ENCODE results near the gene ACTMAP. TPM values are rescaled to one million over a fixed set of nuclear protein-coding genes. Genes with fewer than 3 reads are reported as not detected.

ACTMAP gene
- total and polyA plus RNA-seq, 2 of the 13 experiments (the other 11 are each of a cell fraction or from before 2014, with no cell fraction given), result 2.2 to 7.9 TPM

GRCh38 chr19:40741527-40742390 lies 8.5 kb downstream of the ACTMAP start:
- no peak for ATAC-seq
- Histone ChIP-seq H3K79me2 (ENCODE audit: insufficient read depth, low read length) (no peaks in the 10 kb centered on the region), H3K4me1 (ENCODE audit: insufficient read depth, low read length) (peaks cover 23% of the 10 kb centered on the region), H3K9ac (ENCODE audit: insufficient read depth, low read depth, low read length) (no peak overlapping the region), H3K4me3 (replicated peaks in 1 of 3; ENCODE audit: insufficient read depth in 1 of 3, low read depth in 2 of 3, low read length in 3 of 3) (no peak overlapping the region), H3K27me3 (ENCODE audit: control insufficient read depth in 1 of 2, insufficient read depth in 2 of 2, low read length in 2 of 2) (no peaks in the 10 kb centered on the region), H3K9me3 (ENCODE audit: low read length) (no peaks in the 10 kb centered on the region), H4K20me1 (ENCODE audit: insufficient read depth, low read length) (no peaks in the 10 kb centered on the region), H3K27ac (ENCODE audit: extremely low read length, insufficient read depth, low read length) (no peak overlapping the region), H2AFZ (ENCODE audit: low read length) (no peak overlapping the region), H3K36me3 (replicated peaks in 1 of 2; ENCODE audit: control insufficient read depth in 1 of 2, insufficient read depth in 2 of 2, low read length in 2 of 2) (peaks cover 8 to 26% of the 10 kb centered on the region in 2 experiments), H3K4me2 (ENCODE audit: low read depth, low read length) (no peak overlapping the region)
- ChIA-PET POLR2A (interaction anchor here (0.6 to 2.3 kb wide), 6 partner anchors 8 to 53 kb away, joined by 3 to 8 read pairs (median 3); partner anchors contain the start of genes ACTMAP, COQ8B, ITPKC and RAB4B), CTCF (ENCODE audit: low intra/inter-chr PET ratio, low total read pairs) (no interaction called here)
- DNase-seq (ENCODE audit: low spot score), result no peak
- intact Hi-C loops (cut with micrococcal nuclease; ENCODE audit: unreplicated experiment) (no loop called here), in situ Hi-C loops (cut with HindIII; ENCODE audit: extremely low pct_ligation_motif_present, low pct_unique_long_range_greater_than_20kb) (no loop called here)
- 97% methylated on average over 3 of the region's 10 CpGs for WGBS (ENCODE audit: low lambda C conversion rate)
- peak; percentile 65 for TF ChIP-seq ZNF629 (CRISPR knock-in tag; conservative IDR thresholded peaks at IDR 0.05)
- TF ChIP-seq POLR2G (IDR thresholded peaks at IDR 0.05; ENCODE audit: low read depth, low read length), result 0 out of 2 replicates have a peak, but pooled peaks have one; percentile 5
- TF ChIP-seq MYNN (CRISPR knock-in tag; IDR thresholded peaks at IDR 0.05; ENCODE audit: low read depth), result no peak
- TF ChIP-seq RBM22 (optimal IDR thresholded peaks at IDR 0.05; ENCODE audit: low read length), result peak; percentile 35
- TSS peak; percentile 33 for BruUV-seq (replicated peaks)
- no peak for FAIRE-seq

GRCh38 chr19:40740747-40741146 lies 9.5 kb downstream of the ACTMAP start:
- intact Hi-C loops (cut with micrococcal nuclease; ENCODE audit: unreplicated experiment), result no loop called here
- no TSS peak for BruUV-seq (replicated peaks)
- 98% methylated on average over 6 of the region's 6 CpGs for WGBS (ENCODE audit: low lambda C conversion rate)
- Histone ChIP-seq H3K4me1 (ENCODE audit: insufficient read depth, low read length) (peaks cover 19% of the 10 kb centered on the region), H3K4me2 (ENCODE audit: low read depth, low read length) (no peak overlapping the region), H3K27me3 (ENCODE audit: control insufficient read depth in 1 of 2, insufficient read depth in 2 of 2, low read length in 2 of 2) (no peaks in the 10 kb centered on the region), H2AFZ (ENCODE audit: low read length) (no peak overlapping the region), H3K27ac (ENCODE audit: extremely low read length, insufficient read depth, low read length) (no peak overlapping the region), H3K9me3 (ENCODE audit: low read length) (no peaks in the 10 kb centered on the region), H3K9ac (ENCODE audit: insufficient read depth, low read depth, low read length) (no peak overlapping the region), H3K36me3 (replicated peaks in 1 of 2; ENCODE audit: control insufficient read depth in 1 of 2, insufficient read depth in 2 of 2, low read length in 2 of 2) (peaks cover 11 to 30% of the 10 kb centered on the region in 2 experiments), H3K79me2 (ENCODE audit: insufficient read depth, low read length) (no peaks in the 10 kb centered on the region), H3K4me3 (replicated peaks in 1 of 3; ENCODE audit: insufficient read depth in 1 of 3, low read depth in 2 of 3, low read length in 3 of 3) (no peak overlapping the region), H4K20me1 (ENCODE audit: insufficient read depth, low read length) (no peaks in the 10 kb centered on the region)
- ChIA-PET POLR2A (interaction anchor here (1.1 to 1.4 kb wide), 3 partner anchors 10 to 24 kb away, joined by 3 read pairs; partner anchors contain the start of genes ACTMAP, COQ8B, ITPKC and SNRPA), CTCF (ENCODE audit: low intra/inter-chr PET ratio, low total read pairs) (no interaction called here)
- FAIRE-seq (no peak), DNase-seq (ENCODE audit: low spot score) (no peak), ATAC-seq (no peak)
- in situ Hi-C loops (cut with HindIII; ENCODE audit: extremely low pct_ligation_motif_present, low pct_unique_long_range_greater_than_20kb), result no loop called here
- no peak for TF ChIP-seq BORCS8-MEF2B (CRISPR knock-in tag; IDR thresholded peaks at IDR 0.05)
- TF ChIP-seq ZNF792 (CRISPR knock-in tag; IDR thresholded peaks at IDR 0.05), result no peak
- no peak for TF ChIP-seq ARNT (IDR thresholded peaks at IDR 0.05)
- no peak for TF ChIP-seq ZBTB8A (CRISPR knock-in tag; IDR thresholded peaks at IDR 0.05; ENCODE audit: borderline replicate concordance, low read depth)
- no peak for TF ChIP-seq KDM6A (CRISPR knock-in tag; IDR thresholded peaks at IDR 0.05; ENCODE audit: low read depth)
- TF ChIP-seq ZNF580 (CRISPR knock-in tag; IDR thresholded peaks at IDR 0.05; ENCODE audit: borderline replicate concordance, low read depth), result no peak
